HAP-1 (cell line): ENCODE results near the gene OR4C6.

Experiments used
- DNase-seq, 2 experiments: peaks; one replicate each; pipeline ENCODE4 v3.0.0-alpha.2; 2016 to 2020; ENCODE audit warnings: low spot score in 2 of 2
- H3K27me3 ChIP-seq: fragments of 250-450 bp; sonication (Bioruptor Pico); 2 replicates; pipeline ENCODE4 v1.5.1; 2020; ENCODE audit warnings: low read depth, mild to moderate bottlenecking, moderate library complexity
- H3K36me3 ChIP-seq: fragments of 250-450 bp; sonication (Bioruptor Pico); replicated peaks from 2 replicates; pipeline ENCODE4 v1.5.1; 2020; ENCODE audit warnings: mild to moderate bottlenecking
- H3K4me1 ChIP-seq: fragments of 250-450 bp; sonication (Bioruptor Pico); 2 replicates; pipeline ENCODE4 v1.5.1; 2020; ENCODE audit warnings: mild to moderate bottlenecking
- H3K4me3 ChIP-seq: fragments of 250-450 bp; sonication (Bioruptor Pico); 2 replicates; pipeline ENCODE4 v1.5.1; 2020; ENCODE audit warnings: mild to moderate bottlenecking, moderate library complexity
- H3K9me3 ChIP-seq: fragments of 250-450 bp; sonication (Bioruptor Pico); 2 replicates; pipeline ENCODE4 v1.5.1; 2020; ENCODE audit warnings: mild to moderate bottlenecking, moderate library complexity
- in situ Hi-C: fragments of 300-500 bp; cut with MboI; formaldehyde crosslinking; loops from 3 replicates; pipeline ENCODE4 v1.14.3; 2020; ENCODE audit warnings: low sequenced_read_pairs, inconsistent platforms, mixed read lengths

Gene OR4C6

DNA sequence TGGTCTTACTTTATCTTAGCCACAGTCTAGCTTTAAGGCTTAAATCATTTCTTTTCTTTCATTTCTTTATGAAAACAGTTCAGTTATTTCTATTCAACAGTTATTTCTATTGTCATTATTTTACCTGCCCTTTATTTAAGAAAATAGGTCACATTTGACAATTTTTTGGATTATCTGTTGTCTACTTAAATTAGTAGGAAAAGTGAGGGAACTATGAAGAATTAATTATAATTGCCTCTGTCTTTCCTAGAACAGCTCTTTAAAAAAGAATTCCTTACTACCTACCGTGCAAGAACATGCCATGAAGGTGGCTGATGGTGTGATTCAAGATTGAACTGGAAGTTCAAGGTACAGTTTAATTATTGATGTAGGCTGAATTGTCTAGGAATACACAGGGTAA lies at the start of gene OR4C6:
OR4C6 (plus strand) TSS at position 301 of the 400 bp plus-strand sequence. CDS start 2,966 bp downstream, outside the sequence.
- no peak for DNase-seq
- H3K4me1 ChIP-seq, result no peaks in the 10 kb centered on the region
- in situ Hi-C loops, result no loop called here
- H3K9me3 ChIP-seq, result no peaks in the 10 kb centered on the region
- H3K36me3 ChIP-seq, result no peaks in the 10 kb centered on the region
- H3K4me3 ChIP-seq, result no peak within 1 kb of the TSS
- no peaks in the 10 kb centered on the region for H3K27me3 ChIP-seq

DNA sequence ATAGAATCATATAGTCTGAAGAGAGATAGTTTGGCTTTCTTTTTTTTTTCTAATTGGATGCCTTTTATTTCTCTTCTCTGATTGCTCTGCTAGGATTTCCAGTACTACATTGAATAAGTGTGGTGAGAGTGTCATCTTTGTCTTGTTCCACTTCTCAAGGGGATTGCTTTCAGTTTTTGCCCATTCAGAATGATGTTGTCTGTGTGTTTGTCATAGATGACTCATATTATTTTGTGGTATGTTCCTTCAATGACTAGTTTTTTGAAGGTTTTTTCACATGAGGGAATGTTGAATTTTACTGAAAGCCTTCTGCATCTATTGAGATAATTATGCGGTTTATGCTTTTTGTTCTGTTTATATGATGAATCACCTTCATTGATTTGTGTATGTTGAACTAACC lies 37.5 kb upstream of the OR4C6 start:
- Histone ChIP-seq H3K36me3 (no peaks in the 10 kb centered on the region), H3K27me3 (no peaks in the 10 kb centered on the region), H3K4me1 (no peaks in the 10 kb centered on the region), H3K4me3 (no peak overlapping the region), H3K9me3 (no peaks in the 10 kb centered on the region)
- in situ Hi-C loops, result no loop called here
- no peak for DNase-seq

DNA sequence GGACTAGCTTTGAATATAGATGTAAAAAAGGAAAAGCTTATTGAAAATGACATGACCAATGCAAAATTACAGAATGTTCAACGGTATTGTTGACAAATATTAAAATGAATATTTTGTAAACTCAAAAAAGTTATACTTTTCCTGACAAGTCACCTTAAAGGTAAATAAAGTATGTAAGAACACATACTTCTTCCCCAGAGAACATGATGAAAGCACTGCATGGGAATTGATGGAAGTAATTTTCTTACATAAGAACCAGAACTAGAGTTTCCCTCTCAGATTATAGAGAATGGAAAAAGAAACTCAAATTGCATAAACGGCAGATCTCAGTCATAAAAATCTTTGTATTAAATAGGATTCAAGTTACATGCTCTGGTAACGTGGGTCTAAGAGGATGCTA lies 27.2 kb upstream of the OR4C6 start, which contains the start of gene OR4P4:
OR4P4 (plus strand) TSS at position 301 of the 400 bp plus-strand sequence.
- Histone ChIP-seq H3K9me3 (no peaks in the 10 kb centered on the region), H3K4me3 (no peak within 1 kb of the TSS), H3K27me3 (no peaks in the 10 kb centered on the region), H3K36me3 (no peaks in the 10 kb centered on the region), H3K4me1 (no peaks in the 10 kb centered on the region)
- DNase-seq, result no peak
- in situ Hi-C loops, result no loop called here

DNA sequence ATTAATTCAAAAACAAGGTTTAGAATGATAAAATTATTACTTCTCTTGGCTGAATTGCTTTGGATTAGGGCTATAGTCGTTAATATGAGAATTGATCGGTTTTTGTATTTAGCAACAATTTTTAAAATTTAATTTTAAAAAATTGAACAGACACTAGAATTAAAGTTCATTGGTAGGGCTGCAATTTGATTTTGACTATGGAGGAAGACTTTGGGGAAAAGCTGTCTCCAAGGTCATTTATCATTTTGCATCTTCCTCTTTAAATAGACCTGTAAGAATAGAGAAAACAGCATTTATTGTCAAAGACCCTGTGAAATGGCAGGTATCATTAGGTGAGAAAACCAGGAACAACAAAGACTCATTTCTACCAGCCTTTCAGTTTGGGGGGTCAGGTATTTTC lies 14.0 kb upstream of the OR4C6 start, which contains the start of gene OR4S2:
OR4S2 (plus strand) TSS at position 301 of the 400 bp plus-strand sequence. CDS start 2,577 bp downstream, outside the sequence.
- Histone ChIP-seq H3K4me3 (no peak within 1 kb of the TSS), H3K4me1 (no peaks in the 10 kb centered on the region), H3K27me3 (no peaks in the 10 kb centered on the region), H3K36me3 (no peaks in the 10 kb centered on the region), H3K9me3 (no peaks in the 10 kb centered on the region; the same call in 1 of the 2 replicates)
- in situ Hi-C loops, result no loop called here
- DNase-seq, result no peak

DNA sequence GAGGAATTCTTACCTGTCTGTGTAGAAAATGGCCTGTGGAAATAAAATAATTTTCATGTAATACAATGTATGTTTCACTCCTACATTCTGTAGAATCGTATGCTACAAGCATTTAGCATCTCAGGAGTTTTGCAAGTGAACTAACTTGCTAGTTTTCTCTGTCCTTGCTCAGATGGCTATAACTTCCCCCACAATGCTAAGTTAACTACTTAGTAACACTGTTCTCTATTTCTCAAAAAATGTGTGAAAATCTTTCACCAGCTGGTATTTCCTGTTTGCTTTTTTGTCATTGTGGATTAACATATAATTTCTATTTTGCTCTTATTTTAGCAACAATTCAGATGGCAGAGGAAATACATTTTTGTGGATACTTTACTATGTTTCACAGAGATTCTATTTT lies 9.4 kb upstream of the OR4C6 start:
- no peaks in the 10 kb centered on the region for H3K9me3 ChIP-seq

DNA sequence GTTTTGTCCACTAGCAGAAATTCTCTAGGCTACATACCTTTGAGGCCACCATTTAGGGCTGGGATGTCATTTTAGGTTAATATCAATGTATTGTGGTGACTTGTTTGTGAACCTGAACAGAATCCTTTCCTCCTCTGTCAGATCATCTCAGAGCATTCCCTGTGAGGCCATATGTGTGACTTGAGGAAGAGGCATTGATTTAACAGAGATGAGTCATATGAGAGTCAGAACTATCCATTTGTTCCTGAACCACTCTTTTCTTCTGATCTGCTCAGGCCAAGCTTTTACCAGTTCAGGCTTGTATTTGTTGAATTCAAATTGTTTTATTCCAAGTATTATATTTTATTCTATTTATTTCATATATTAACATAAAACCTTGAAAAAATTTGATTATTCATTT lies 6.9 kb upstream of the OR4C6 start:
- Histone ChIP-seq H3K4me1 (no peaks in the 10 kb centered on the region), H3K9me3 (no peaks in the 10 kb centered on the region), H3K4me3 (no peak overlapping the region), H3K36me3 (no peaks in the 10 kb centered on the region), H3K27me3 (no peaks in the 10 kb centered on the region)
- no peak for DNase-seq
- in situ Hi-C loops, result no loop called here

More for the DNA sequence above, 9.4 kb upstream of the OR4C6 start:
- Histone ChIP-seq H3K4me1 (no peaks in the 10 kb centered on the region), H3K4me3 (no peak overlapping the region), H3K27me3 (no peaks in the 10 kb centered on the region), H3K36me3 (no peaks in the 10 kb centered on the region)
- DNase-seq, result no peak
- in situ Hi-C loops, result no loop called here

DNA sequence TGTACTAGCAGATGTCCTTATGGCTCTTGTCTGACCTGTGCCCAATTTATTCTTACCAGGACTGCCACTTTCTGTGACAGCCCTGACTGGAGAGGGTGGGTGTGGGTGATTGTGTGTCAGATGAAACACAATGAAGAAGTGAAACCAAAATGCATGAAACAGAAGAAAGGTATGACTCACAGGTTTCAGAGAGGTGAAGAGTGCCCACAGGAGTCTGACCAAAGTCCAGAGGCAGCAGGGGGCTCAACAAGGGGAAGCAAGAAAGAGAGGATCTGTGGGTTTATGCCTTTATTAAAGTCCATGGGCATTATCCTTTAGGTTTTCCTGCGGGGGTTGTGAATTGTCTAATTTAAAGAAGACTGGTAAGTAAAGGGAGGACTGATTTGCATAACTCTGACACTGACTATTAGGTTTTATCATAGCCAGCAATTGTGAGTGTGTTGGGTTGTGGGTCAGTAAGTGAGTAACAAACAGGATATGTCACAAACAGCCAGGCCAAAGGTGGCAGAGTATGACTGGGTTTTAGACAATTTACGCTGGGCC lies 3.9 kb upstream of the OR4C6 start:
- Histone ChIP-seq H3K4me1 (no peaks in the 10 kb centered on the region), H3K27me3 (no peaks in the 10 kb centered on the region), H3K36me3 (no peaks in the 10 kb centered on the region), H3K4me3 (no peak overlapping the region), H3K9me3 (no peaks in the 10 kb centered on the region)
- in situ Hi-C loops, result no loop called here
- DNase-seq, result no peak

DNA sequence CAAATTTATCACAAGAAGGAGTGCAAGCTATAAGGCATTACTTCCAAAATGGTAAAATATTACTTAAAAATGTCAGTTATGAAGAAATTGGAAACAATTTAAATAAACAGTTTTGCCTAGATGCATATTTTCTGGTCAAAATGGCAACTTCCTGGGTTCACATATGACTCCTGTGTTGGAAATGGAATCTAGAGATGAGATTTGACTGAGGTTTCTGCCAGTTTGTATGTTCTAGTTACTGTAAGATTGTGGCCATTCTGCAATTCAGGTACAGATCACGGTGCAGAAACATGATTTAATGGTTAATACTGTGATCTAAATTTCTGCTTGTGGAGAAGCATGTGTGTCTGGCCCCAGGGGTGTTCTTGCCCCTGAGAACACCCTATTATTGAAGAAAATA lies 3.4 kb upstream of the OR4C6 start:
- Histone ChIP-seq H3K27me3 (no peaks in the 10 kb centered on the region), H3K36me3 (no peaks in the 10 kb centered on the region), H3K4me1 (no peaks in the 10 kb centered on the region), H3K4me3 (no peak overlapping the region), H3K9me3 (no peaks in the 10 kb centered on the region)
- no peak for DNase-seq
- in situ Hi-C loops, result no loop called here

DNA sequence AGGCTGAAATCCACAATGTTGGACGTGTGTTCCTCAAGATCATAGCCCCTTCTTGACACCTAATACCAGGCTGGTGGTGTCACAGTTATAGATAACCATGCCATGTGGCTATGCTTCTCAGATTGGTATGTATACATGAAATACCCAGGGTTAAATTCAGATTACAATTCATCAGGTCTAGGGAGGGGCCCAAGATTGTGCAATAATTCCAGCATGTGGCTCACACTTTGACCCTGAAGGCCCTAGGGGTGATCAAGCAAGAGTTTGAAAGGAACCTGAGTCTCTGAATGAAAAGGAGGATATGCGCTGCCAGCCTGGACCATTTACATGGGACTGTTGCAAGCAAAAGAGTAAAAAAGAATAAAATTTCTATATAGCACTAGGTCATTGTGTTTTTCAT lies 7.4 kb downstream of the OR4C6 start:
- no peaks in the 10 kb centered on the region for H3K36me3 ChIP-seq
- H3K4me3 ChIP-seq, result no peak overlapping the region
- DNase-seq, result no peak
- no peaks in the 10 kb centered on the region for H3K27me3 ChIP-seq
- H3K9me3 ChIP-seq, result no peaks in the 10 kb centered on the region
- in situ Hi-C loops, result no loop called here
- H3K4me1 ChIP-seq, result no peaks in the 10 kb centered on the region

DNA sequence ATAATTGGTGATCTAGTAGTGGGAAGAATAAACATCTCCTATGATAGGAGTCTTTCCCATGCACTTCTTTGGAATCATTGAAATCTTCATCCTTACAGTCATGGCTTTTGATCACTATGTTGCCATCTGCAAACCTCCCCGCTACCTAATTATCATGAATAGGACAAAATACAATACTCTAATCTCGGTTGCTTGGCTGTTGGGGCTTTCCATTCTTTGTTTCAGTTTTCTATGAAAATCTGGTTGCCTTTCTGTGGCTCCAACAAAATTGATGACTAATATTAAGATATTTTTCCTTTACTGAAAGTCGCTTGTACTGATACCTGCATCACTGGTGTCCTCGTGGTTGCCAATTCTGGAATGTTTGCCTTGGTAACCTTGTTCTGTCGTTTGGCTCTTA lies 11.9 kb downstream of the OR4C6 start:
- in situ Hi-C loops, result no loop called here
- H3K9me3 ChIP-seq, result no peaks in the 10 kb centered on the region
- H3K36me3 ChIP-seq, result no peaks in the 10 kb centered on the region
- DNase-seq, result no peak
- no peaks in the 10 kb centered on the region for H3K4me1 ChIP-seq
- no peak overlapping the region for H3K4me3 ChIP-seq
- H3K27me3 ChIP-seq, result no peaks in the 10 kb centered on the region

DNA sequence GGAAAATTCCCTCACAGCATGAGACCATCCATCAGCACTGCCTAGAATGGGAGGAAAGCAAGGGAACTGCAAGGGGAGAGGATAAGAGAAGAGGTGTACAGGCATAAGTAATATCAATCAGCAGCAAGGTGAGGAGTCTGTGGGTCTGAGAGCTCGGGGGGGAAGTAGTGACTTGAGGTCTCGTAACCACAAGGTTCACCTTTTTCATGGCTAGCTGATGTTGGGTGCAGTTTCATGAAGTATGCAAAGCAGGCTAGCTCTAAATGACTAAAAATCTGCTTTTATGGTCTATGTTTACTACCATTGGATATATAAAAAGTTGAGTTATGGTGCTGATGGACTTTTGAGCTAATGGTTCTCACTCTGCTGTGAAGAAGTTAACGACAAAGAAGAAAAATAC lies 35.8 kb downstream of the OR4C6 start:
- no peaks in the 10 kb centered on the region for H3K9me3 ChIP-seq
- no peaks in the 10 kb centered on the region for H3K4me1 ChIP-seq
- H3K4me3 ChIP-seq, result no peak overlapping the region
- H3K36me3 ChIP-seq, result no peaks in the 10 kb centered on the region
- in situ Hi-C loops, result no loop called here
- no peaks in the 10 kb centered on the region for H3K27me3 ChIP-seq
- DNase-seq, result no peak

DNA sequence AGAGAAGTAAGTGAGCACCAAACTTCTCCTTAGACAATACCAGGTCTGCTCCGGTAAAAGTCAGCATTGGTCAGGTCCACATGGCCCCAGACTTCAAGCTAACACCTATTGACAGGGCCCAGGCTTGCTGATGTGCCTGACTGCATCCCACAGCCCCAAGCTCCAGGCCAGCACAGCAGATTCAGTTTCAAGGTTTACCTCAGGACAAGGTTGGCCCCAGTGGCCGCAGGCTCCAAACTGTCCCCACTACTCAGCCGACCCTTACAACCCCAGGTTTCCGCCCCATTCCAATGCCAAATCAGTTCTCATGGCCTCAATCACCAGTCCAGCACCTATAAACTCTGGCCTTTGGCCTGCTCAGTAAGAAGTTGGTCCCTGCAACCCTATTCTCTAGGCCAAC lies 39.4 kb downstream of the OR4C6 start:
- in situ Hi-C loops, result no loop called here
- no peaks in the 10 kb centered on the region for H3K27me3 ChIP-seq
- DNase-seq, result no peak
- H3K9me3 ChIP-seq, result no peaks in the 10 kb centered on the region
- no peak overlapping the region for H3K4me3 ChIP-seq
- no peaks in the 10 kb centered on the region for H3K36me3 ChIP-seq
- no peaks in the 10 kb centered on the region for H3K4me1 ChIP-seq

DNA sequence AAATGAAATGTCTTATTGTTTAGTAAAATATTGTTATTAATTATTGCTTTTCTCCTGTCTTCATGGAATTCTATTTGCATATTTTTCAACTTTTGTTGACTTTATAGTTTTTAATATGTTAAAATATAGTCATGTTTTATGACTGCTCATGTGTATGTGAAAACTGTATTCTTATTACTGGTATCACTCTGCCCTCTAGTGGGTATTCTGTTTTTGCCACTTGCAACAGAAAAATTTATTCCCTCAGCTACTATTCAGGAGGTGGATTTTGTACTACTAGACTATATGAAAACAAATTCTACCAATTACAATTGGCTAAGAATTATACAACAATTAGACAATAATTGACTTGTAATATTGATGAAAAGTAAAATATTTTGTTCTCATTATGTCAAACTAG lies 45.0 kb downstream of the OR4C6 start:
- Histone ChIP-seq H3K9me3 (no peaks in the 10 kb centered on the region), H3K4me3 (no peak overlapping the region), H3K4me1 (no peaks in the 10 kb centered on the region), H3K27me3 (no peaks in the 10 kb centered on the region), H3K36me3 (no peaks in the 10 kb centered on the region)
- in situ Hi-C loops, result no loop called here
- peak; percentile 10 to 40 for DNase-seq

DNA sequence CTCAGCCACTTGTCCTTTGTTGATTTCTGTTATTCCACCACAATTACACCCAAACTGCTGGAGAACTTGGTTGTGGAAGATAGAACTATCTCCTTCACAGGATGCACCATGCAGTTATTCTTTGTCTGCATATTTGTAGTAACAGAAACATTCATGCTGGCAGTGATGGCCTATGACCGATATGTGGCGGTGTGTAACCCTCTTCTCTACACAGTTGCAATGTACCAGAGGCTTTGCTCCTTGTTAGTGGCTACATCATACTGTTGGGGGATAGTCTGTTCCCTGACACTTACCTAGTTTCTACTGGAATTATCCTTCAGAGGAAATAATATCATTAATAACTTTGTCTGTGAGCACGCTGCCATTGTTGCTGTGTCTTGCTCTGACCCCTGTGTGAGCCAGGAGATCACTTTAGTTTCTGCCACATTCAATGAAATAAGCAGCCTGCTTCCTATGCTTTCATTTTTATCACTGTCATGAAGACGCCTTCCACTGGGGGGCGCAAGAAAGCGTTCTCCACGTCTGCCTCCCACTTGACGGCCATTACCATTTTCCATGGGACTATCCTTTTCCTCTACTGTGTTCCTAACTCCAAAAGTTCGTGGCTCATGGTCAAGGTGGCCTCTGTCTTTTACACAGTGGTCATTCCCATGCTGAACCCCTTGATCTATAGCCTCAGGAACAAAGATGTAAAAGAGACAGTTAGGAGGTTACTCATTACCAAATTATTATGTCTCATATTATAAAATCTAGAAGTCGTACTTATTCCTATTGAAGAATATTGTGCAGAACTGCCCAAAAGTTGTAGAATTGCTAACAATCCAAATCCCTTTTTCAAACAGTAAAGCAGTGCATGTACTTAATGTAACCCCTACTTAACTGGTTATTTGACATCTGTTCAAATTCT lies 53.2 kb downstream of the OR4C6 start:
- Histone ChIP-seq H3K4me3 (no peak overlapping the region), H3K4me1 (no peaks in the 10 kb centered on the region), H3K27me3 (no peaks in the 10 kb centered on the region), H3K9me3 (no peaks in the 10 kb centered on the region), H3K36me3 (no peaks in the 10 kb centered on the region)
- DNase-seq, result peak in 1 of 2 experiments; percentile 59
- in situ Hi-C loops, result no loop called here
